IgD-negative memory B cell (primary cell): ENCODE results near the gene CNNM2. TPM values are rescaled to one million over a fixed set of nuclear protein-coding genes. Genes with fewer than 3 reads are reported as not detected.
"Not testable (repeated sequence)": the region's sequence is repeated elsewhere in the genome, so short reads cannot be mapped to it uniquely, and the experiment has no call there.

ENCODE experiments used
- H3K27ac Mint-ChIP-seq, 3 donors: one replicate each; pipeline ENCODE4 v1.8.0; 2020 to 2022; ENCODE audit warnings: mild to moderate bottlenecking in 3 of 3, mixed read lengths in 3 of 3, moderate library complexity in 1 of 3
- H3K27me3 Mint-ChIP-seq: one replicate; pipeline ENCODE4 v1.8.0; 2021; ENCODE audit warnings: mixed read lengths
- H3K36me3 Mint-ChIP-seq: one replicate; pipeline ENCODE4 v1.8.0; 2020; ENCODE audit warnings: mild to moderate bottlenecking, mixed read lengths
- H3K4me1 Mint-ChIP-seq, 3 donors: one replicate each; pipeline ENCODE4 v1.8.0; 2020 to 2022; ENCODE audit warnings: mixed read lengths in 3 of 3, mild to moderate bottlenecking in 1 of 3
- H3K4me3 Mint-ChIP-seq, 4 donors: one replicate each; pipeline ENCODE4 v1.8.0; 2020 to 2022; ENCODE audit warnings: mild to moderate bottlenecking in 4 of 4, mixed read lengths in 4 of 4, moderate library complexity in 3 of 4
- H3K9me3 Mint-ChIP-seq, 3 donors: one replicate each; pipeline ENCODE4 v1.8.0; 2020 to 2021; ENCODE audit warnings: mixed read lengths in 3 of 3, mild to moderate bottlenecking in 1 of 3
- polyA plus RNA-seq: library from polyadenylated mRNA; unstranded; fragments of 300-500 nt; fragmentation: Illumina TruSeq; gene quantifications from one replicate; pipeline ENCODE4 v1.2.3, GENCODE V29; 2021

Gene CNNM2
- polyA plus RNA-seq, 1 donor from 2014 or later = 7.9 TPM

GRCh38 chr10:102945449-102945848 is 27.4 kb downstream of the CNNM2 start:
- no peak overlapping the region for H3K4me3 Mint-ChIP-seq
- H3K4me1 Mint-ChIP-seq = peaks cover 0 to 4% (median 1%) of the 10 kb centered on the region in 3 donors
- peaks cover 3% of the 10 kb centered on the region for H3K36me3 Mint-ChIP-seq
- no peaks in the 10 kb centered on the region for H3K27me3 Mint-ChIP-seq
- H3K27ac Mint-ChIP-seq = no peak overlapping the region
- no peaks in the 10 kb centered on the region for H3K9me3 Mint-ChIP-seq

GRCh38 chr10:102945962-102946361 is 27.9 kb downstream of the CNNM2 start:
- peaks cover 3% of the 10 kb centered on the region for H3K36me3 Mint-ChIP-seq
- H3K9me3 Mint-ChIP-seq = no peaks in the 10 kb centered on the region
- peaks cover 0 to 4% (median 1%) of the 10 kb centered on the region in 3 donors for H3K4me1 Mint-ChIP-seq
- H3K27me3 Mint-ChIP-seq = no peaks in the 10 kb centered on the region
- H3K4me3 Mint-ChIP-seq = no peak overlapping the region
- H3K27ac Mint-ChIP-seq = no peak overlapping the region

- Mint-ChIP-seq H3K27me3 (no peaks in the 10 kb centered on the region), H3K36me3 (peaks cover 3% of the 10 kb centered on the region), H3K27ac (no peak overlapping the region), H3K4me1 (peaks cover 0 to 1% (median 0%) of the 10 kb centered on the region in 3 donors), H3K9me3 (no peaks in the 10 kb centered on the region), H3K4me3 (no peak overlapping the region)
These were observed 28.9 kb downstream of the CNNM2 start for GRCh38 chr10:102946992-102947391.

GRCh38 chr10:102948176-102948575 is 30.1 kb downstream of the CNNM2 start:
- no peak overlapping the region for H3K4me3 Mint-ChIP-seq
- no peaks in the 10 kb centered on the region for H3K27me3 Mint-ChIP-seq
- peaks cover 3% of the 10 kb centered on the region for H3K36me3 Mint-ChIP-seq
- H3K9me3 Mint-ChIP-seq = no peaks in the 10 kb centered on the region
- no peak overlapping the region for H3K27ac Mint-ChIP-seq
- peaks cover 0 to 1% (median 0%) of the 10 kb centered on the region in 3 donors for H3K4me1 Mint-ChIP-seq

- H3K27me3 Mint-ChIP-seq = no peaks in the 10 kb centered on the region
- H3K36me3 Mint-ChIP-seq = peaks cover 5% of the 10 kb centered on the region
- H3K9me3 Mint-ChIP-seq = no peaks in the 10 kb centered on the region
- H3K27ac Mint-ChIP-seq = no peak overlapping the region
- no peak overlapping the region for H3K4me3 Mint-ChIP-seq
- H3K4me1 Mint-ChIP-seq = no peaks in the 10 kb centered on the region
These were observed 30.7 kb downstream of the CNNM2 start for GRCh38 chr10:102948786-102949185.

GRCh38 chr10:102949916-102950315 is 31.8 kb downstream of the CNNM2 start:
- Mint-ChIP-seq H3K9me3 (peaks cover 0 to 4% (median 0%) of the 10 kb centered on the region in 3 donors), H3K4me3 (no peak overlapping the region), H3K36me3 (peaks cover 8% of the 10 kb centered on the region)

GRCh38 chr10:102951316-102951715 is 33.2 kb downstream of the CNNM2 start:
- Mint-ChIP-seq H3K27ac (no peak overlapping the region), H3K4me3 (no peak overlapping the region), H3K27me3 (no peaks in the 10 kb centered on the region), H3K9me3 (peaks cover 0 to 5% (median 0%) of the 10 kb centered on the region in 3 donors), H3K4me1 (no peaks in the 10 kb centered on the region), H3K36me3 (peaks cover 9% of the 10 kb centered on the region)

More at GRCh38 chr10:102949916-102950315, 31.8 kb downstream of the CNNM2 start:
- H3K27me3 Mint-ChIP-seq = no peaks in the 10 kb centered on the region
- H3K4me1 Mint-ChIP-seq = no peaks in the 10 kb centered on the region
- H3K27ac Mint-ChIP-seq = no peak overlapping the region

- H3K27ac Mint-ChIP-seq = no peak overlapping the region
- H3K4me1 Mint-ChIP-seq = no peaks in the 10 kb centered on the region
- no peak overlapping the region for H3K4me3 Mint-ChIP-seq
- H3K9me3 Mint-ChIP-seq = peaks cover 0 to 5% (median 0%) of the 10 kb centered on the region in 3 donors
- no peaks in the 10 kb centered on the region for H3K27me3 Mint-ChIP-seq
- peaks cover 4% of the 10 kb centered on the region for H3K36me3 Mint-ChIP-seq
These were observed 41.3 kb downstream of the CNNM2 start for GRCh38 chr10:102959360-102959759.

GRCh38 chr10:102960157-102960556 is 42.1 kb downstream of the CNNM2 start:
- Mint-ChIP-seq H3K9me3 (no peaks in the 10 kb centered on the region), H3K27me3 (no peaks in the 10 kb centered on the region), H3K4me1 (peaks cover 0 to 3% (median 0%) of the 10 kb centered on the region in 3 donors), H3K36me3 (no peaks in the 10 kb centered on the region), H3K27ac (no peak overlapping the region), H3K4me3 (no peak overlapping the region)

GRCh38 chr10:102962267-102962666 is 44.2 kb downstream of the CNNM2 start:
- Mint-ChIP-seq H3K4me1 (peaks cover 0 to 5% (median 0%) of the 10 kb centered on the region in 3 donors), H3K9me3 (no peaks in the 10 kb centered on the region), H3K27me3 (no peaks in the 10 kb centered on the region)

GRCh38 chr10:102962951-102963755 is 45.1 kb downstream of the CNNM2 start:
- peaks cover 0 to 5% (median 0%) of the 10 kb centered on the region in 3 donors for H3K4me1 Mint-ChIP-seq
- H3K27ac Mint-ChIP-seq = no peak overlapping the region
- peaks cover 2% of the 10 kb centered on the region for H3K36me3 Mint-ChIP-seq
- H3K9me3 Mint-ChIP-seq = no peaks in the 10 kb centered on the region
- H3K27me3 Mint-ChIP-seq = no peaks in the 10 kb centered on the region
- no peak overlapping the region for H3K4me3 Mint-ChIP-seq

More at GRCh38 chr10:102962267-102962666, 44.2 kb downstream of the CNNM2 start:
- no peak overlapping the region for H3K4me3 Mint-ChIP-seq
- H3K27ac Mint-ChIP-seq = no peak overlapping the region
- H3K36me3 Mint-ChIP-seq = peaks cover 2% of the 10 kb centered on the region

- Mint-ChIP-seq H3K36me3 (peaks cover 2% of the 10 kb centered on the region), H3K9me3 (no peaks in the 10 kb centered on the region), H3K4me3 (no peak overlapping the region), H3K27me3 (no peaks in the 10 kb centered on the region), H3K27ac (no peak overlapping the region), H3K4me1 (peaks cover 0 to 5% (median 0%) of the 10 kb centered on the region in 3 donors)
These were observed 45.6 kb downstream of the CNNM2 start for GRCh38 chr10:102963756-102964025.

GRCh38 chr10:102964064-102964463 is 46.0 kb downstream of the CNNM2 start:
- not testable (repeated sequence) for H3K36me3 Mint-ChIP-seq, H3K27me3 Mint-ChIP-seq, H3K4me3 Mint-ChIP-seq, H3K9me3 Mint-ChIP-seq, H3K27ac Mint-ChIP-seq, H3K4me1 Mint-ChIP-seq

- Mint-ChIP-seq H3K9me3 (no peaks in the 10 kb centered on the region), H3K27ac (no peak overlapping the region), H3K4me1 (peaks cover 0 to 5% (median 0%) of the 10 kb centered on the region in 3 donors), H3K4me3 (no peak overlapping the region), H3K36me3 (peaks cover 2% of the 10 kb centered on the region), H3K27me3 (no peaks in the 10 kb centered on the region)
These were observed 46.6 kb downstream of the CNNM2 start for GRCh38 chr10:102964713-102965112.

- Mint-ChIP-seq H3K36me3 (peaks cover 2% of the 10 kb centered on the region), H3K27me3 (no peaks in the 10 kb centered on the region), H3K27ac (peak overlapping the region in 1 of 3 donors; percentile 27), H3K4me3 (no peak overlapping the region), H3K4me1 (peaks cover 0 to 5% (median 0%) of the 10 kb centered on the region in 3 donors), H3K9me3 (no peaks in the 10 kb centered on the region)
These were observed 47.3 kb downstream of the CNNM2 start for GRCh38 chr10:102965311-102965851.

- Mint-ChIP-seq H3K27me3 (no peaks in the 10 kb centered on the region), H3K27ac (no peak overlapping the region), H3K4me3 (no peak overlapping the region), H3K36me3 (peaks cover 5% of the 10 kb centered on the region), H3K4me1 (peaks cover 0 to 11% (median 0%) of the 10 kb centered on the region in 3 donors), H3K9me3 (no peaks in the 10 kb centered on the region)
These were observed 49.0 kb downstream of the CNNM2 start for GRCh38 chr10:102967123-102967522.
